Kidney (tissue), 14 donors: Measurements from ENCODE around the gene EYA4. TPM values are rescaled to one million over a fixed set of nuclear protein-coding genes. Genes with fewer than 3 reads are reported as not detected.

Experiments
- DNase-seq, 5 donors: peaks; one replicate each; pipeline ENCODE4 v3.0.0-alpha.2; 2013 to 2020
- FAIRE-seq: peaks from 2 replicates; lab custom pipeline; 2012; peaks lifted over from hg19 to GRCh38; lab: Jason Lieb, UNC
- H3K27ac ChIP-seq, 2 donors: one replicate each; pipeline ENCODE4 v1.7.0; 2013; ENCODE audit warnings: low read depth in 2 of 2, low read length in 2 of 2, inconsistent platforms in 1 of 2
- H3K27me3 ChIP-seq: one replicate; pipeline ENCODE4 v1.7.1; 2013; ENCODE audit warnings: low read length, inconsistent platforms; ENCODE audit not compliant: control insufficient read depth, insufficient read depth
- H3K36me3 ChIP-seq, 3 donors: one replicate each; pipeline versions ENCODE4 v1.7.0 to v1.7.1; 2013; ENCODE audit warnings: low read length in 3 of 3, control low read depth in 1 of 3, inconsistent platforms in 1 of 3; ENCODE audit not compliant: insufficient read depth in 3 of 3, control insufficient read depth in 2 of 3
- H3K4me1 ChIP-seq, 3 donors: one replicate each; pipeline versions ENCODE4 v1.7.0 to v1.7.1; 2013; ENCODE audit warnings: low read length in 3 of 3, inconsistent platforms in 1 of 3, low read depth in 1 of 3; ENCODE audit not compliant: control insufficient read depth in 2 of 3, insufficient read depth in 2 of 3
- H3K4me3 ChIP-seq, 3 donors: one replicate each; pipeline versions ENCODE4 v1.7.0 to v1.8.1; 2013; ENCODE audit warnings: low read length in 3 of 3, control low read depth in 1 of 3, inconsistent platforms in 1 of 3
- H3K9ac ChIP-seq, 3 donors: one replicate each; pipeline versions ENCODE4 v1.7.0 to v1.7.1; 2013; ENCODE audit warnings: low read length in 3 of 3, control low read depth in 1 of 3, inconsistent platforms in 1 of 3
- H3K9me3 ChIP-seq, 3 donors: one replicate each; pipeline versions ENCODE4 v1.7.0 to v1.7.1; 2013; ENCODE audit warnings: low read length in 3 of 3, control low read depth in 1 of 3, inconsistent platforms in 1 of 3; ENCODE audit not compliant: control insufficient read depth in 2 of 3, insufficient read depth in 1 of 3
- CTCF ChIP-seq: IDR thresholded peaks from 3 replicates; pipeline ENCODE4 v1.5.1; 2012; ENCODE audit warnings: mild to moderate bottlenecking, moderate library complexity, borderline replicate concordance; ENCODE audit not compliant: insufficient read depth; ENCODE audit errors: extremely low read depth
- intact Hi-C: fragments of 100-400 bp; cut with DNase I; formaldehyde crosslinking; loops from one replicate; pipeline ENCODE4 v1.11.1; 2022
- polyA plus RNA-seq: library from polyadenylated mRNA; stranded (reverse); fragments of 350-450 nt; fragmentation: Illumina TruSeq; extraction: RNeasy Lipid Tissue Mini Kit (QIAGEN cat#74804); gene quantifications from one replicate; pipeline ENCODE4 v1.2.3, GENCODE V29; 2014; ENCODE audit warnings: low read depth, low replicate concordance; ENCODE audit not compliant: insufficient read depth
- total RNA-seq: library from RNA; stranded (reverse); fragmentation: NEBNext Ultra II Directional; extraction: Animal tissue kit (Norgen Biotek cat#: 25700); gene quantifications from one replicate; pipeline ENCODE4 v1.2.1, GENCODE V29; 2021
- donor health status: control.
- donor health status: control.
- donor health status: control.
- donor health status: control.
- donor health status: control.
- donor health status: DM: yes; HTN: yes; CAD: no.
- donor health status: Normal renal cell carcinoma (clear cell type).

The EYA4 gene
- total and polyA plus RNA-seq, 2 donors from 2014 or later = 0.99 to 5.0 TPM

DNA sequence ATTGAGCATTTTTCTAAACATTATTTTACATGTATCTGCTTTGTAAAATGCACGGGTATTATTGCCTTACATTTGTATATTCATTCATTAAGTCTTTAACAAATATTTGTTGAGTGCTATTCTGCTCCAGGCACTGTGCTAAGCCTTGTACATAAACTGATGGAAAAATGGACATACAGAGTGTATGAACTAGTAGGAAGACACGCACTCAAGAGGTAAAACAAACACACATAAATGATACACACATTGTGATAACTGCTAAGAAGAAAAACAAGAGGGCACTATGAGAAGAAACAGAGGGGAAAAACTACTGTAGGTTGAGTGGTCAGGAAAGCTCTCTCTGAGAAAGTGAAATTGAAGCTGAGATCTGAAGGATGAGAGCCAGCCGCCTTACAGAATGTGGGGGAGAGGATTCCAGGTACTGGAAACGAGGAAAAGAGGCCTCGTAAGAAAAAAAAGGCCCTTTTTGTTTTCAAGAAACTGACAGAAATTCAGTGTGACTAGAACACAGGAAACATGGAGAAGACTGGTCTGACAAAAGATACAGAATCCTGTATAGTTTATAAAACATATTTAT lies 117.5 kb downstream of the EYA4 start:
- H3K27me3 ChIP-seq = no peaks in the 10 kb centered on the region
- H3K36me3 ChIP-seq = no peaks in the 10 kb centered on the region
- no peak for TF ChIP-seq CTCF
- H3K4me1 ChIP-seq = no peaks in the 10 kb centered on the region
- no peaks in the 10 kb centered on the region for H3K9me3 ChIP-seq
- DNase-seq = peak in 3 of 5 donors; percentile 26 to 71 (median 58)
- no peak overlapping the region for H3K9ac ChIP-seq
- H3K27ac ChIP-seq = no peak overlapping the region
- FAIRE-seq = no peak
- H3K4me3 ChIP-seq = no peak overlapping the region
- intact Hi-C loops = no loop called here

DNA sequence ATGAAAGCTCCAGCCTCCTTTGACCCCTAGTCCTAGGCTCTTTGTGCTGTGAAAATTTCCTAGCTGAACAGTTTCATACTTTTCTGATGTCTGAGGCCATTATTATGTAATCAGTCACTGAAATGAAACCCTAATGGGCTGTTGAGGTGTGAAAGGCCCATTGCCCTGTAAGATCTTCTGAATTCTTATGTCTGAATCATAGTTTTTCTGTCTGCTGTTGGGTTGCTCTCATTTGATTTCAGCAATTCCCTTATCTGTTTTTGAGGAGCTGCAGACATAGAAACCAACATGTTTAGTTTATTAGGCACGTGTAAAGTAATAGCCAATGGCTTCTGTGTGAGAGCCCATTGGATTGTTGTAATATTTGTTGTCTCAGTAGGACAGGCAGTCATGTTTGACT lies 118.1 kb downstream of the EYA4 start:
- intact Hi-C loops = no loop called here
- no peak overlapping the region for H3K27ac ChIP-seq
- H3K36me3 ChIP-seq = no peaks in the 10 kb centered on the region
- no peaks in the 10 kb centered on the region for H3K4me1 ChIP-seq
- no peaks in the 10 kb centered on the region for H3K9me3 ChIP-seq
- no peak overlapping the region for H3K4me3 ChIP-seq
- no peak for FAIRE-seq
- no peaks in the 10 kb centered on the region for H3K27me3 ChIP-seq
- no peak for DNase-seq
- no peak overlapping the region for H3K9ac ChIP-seq
- TF ChIP-seq CTCF = no peak

DNA sequence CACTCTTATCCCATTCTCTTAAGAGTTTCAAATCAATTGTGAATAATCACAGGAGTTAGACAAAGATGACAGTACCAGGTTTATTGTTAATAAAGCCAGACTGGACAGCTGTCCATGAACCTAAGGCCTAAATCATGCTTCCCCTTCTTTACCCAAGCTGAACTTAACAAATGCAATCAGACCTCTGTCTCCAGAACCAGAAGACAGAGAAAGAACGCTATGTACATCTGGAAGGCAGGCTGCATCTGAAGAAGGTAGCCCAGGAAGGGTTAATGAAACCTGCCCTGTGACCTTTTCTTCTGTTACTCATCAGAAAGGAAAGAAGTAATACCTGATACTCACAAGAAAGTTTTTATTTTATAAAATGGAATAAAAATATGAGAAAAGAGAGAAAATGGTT lies 118.6 kb downstream of the EYA4 start:
- no peak for FAIRE-seq
- Histone ChIP-seq H3K36me3 (no peaks in the 10 kb centered on the region), H3K4me1 (no peaks in the 10 kb centered on the region), H3K9me3 (no peaks in the 10 kb centered on the region), H3K9ac (no peak overlapping the region), H3K27ac (no peak overlapping the region), H3K4me3 (no peak overlapping the region), H3K27me3 (no peaks in the 10 kb centered on the region)
- no peak for TF ChIP-seq CTCF
- intact Hi-C loops = no loop called here
- DNase-seq = no peak

DNA sequence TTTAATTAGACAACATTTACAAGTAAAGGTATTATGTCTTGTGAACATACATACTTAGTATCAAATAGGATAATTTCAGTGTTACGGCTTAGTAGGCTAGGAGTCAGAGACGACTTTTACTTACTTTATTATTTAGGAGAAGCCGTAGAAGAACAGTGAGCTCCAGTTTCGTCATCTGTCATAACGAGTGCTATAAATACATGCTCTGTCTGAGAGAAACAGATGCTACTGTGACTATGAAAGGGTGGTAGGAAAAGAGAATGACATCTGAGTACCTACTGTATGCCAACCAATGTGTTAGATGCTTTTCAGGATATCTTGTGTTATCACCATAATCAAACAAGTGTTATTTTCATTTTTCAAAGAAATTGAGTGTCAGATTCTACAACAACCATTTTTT lies 119.0 kb downstream of the EYA4 start:
- Histone ChIP-seq H3K9ac (no peak overlapping the region), H3K4me1 (no peaks in the 10 kb centered on the region), H3K27ac (no peak overlapping the region), H3K9me3 (no peaks in the 10 kb centered on the region), H3K4me3 (no peak overlapping the region), H3K27me3 (no peaks in the 10 kb centered on the region), H3K36me3 (no peaks in the 10 kb centered on the region)
- intact Hi-C loops = no loop called here
- DNase-seq (no peak), FAIRE-seq (no peak)
- TF ChIP-seq CTCF = no peak
